Endothelial cell (in vitro differentiated cells): ENCODE data around the gene SPON1. TPM values are rescaled to one million over a fixed set of nuclear protein-coding genes. Genes with fewer than 3 reads are reported as not detected.

ENCODE experiments used
- DNase-seq: peaks from one replicate; pipeline ENCODE4 v3.0.0; 2021; ENCODE audit warnings: low spot score
- H3K27ac Mint-ChIP-seq: one replicate; pipeline ENCODE4 v1.8.0; 2021; ENCODE audit warnings: mixed read lengths, inconsistent platforms; ENCODE audit not compliant: unreplicated experiment
- H3K27me3 Mint-ChIP-seq: one replicate; pipeline ENCODE4 v1.8.0; 2021; ENCODE audit warnings: mild to moderate bottlenecking, moderate library complexity, mixed read lengths, inconsistent platforms; ENCODE audit not compliant: unreplicated experiment
- H3K36me3 Mint-ChIP-seq: one replicate; pipeline ENCODE4 v1.8.0; 2021; ENCODE audit warnings: mild to moderate bottlenecking, low read depth, mixed read lengths, inconsistent platforms; ENCODE audit not compliant: unreplicated experiment
- H3K4me1 Mint-ChIP-seq: one replicate; pipeline ENCODE4 v1.8.0; 2021; ENCODE audit warnings: mild to moderate bottlenecking, mixed read lengths, inconsistent platforms; ENCODE audit not compliant: unreplicated experiment
- H3K4me3 Mint-ChIP-seq: one replicate; pipeline ENCODE4 v1.8.0; 2021; ENCODE audit warnings: mild to moderate bottlenecking, mixed read lengths, inconsistent platforms; ENCODE audit not compliant: unreplicated experiment
- H3K9me3 Mint-ChIP-seq: one replicate; pipeline ENCODE4 v1.8.0; 2021; ENCODE audit warnings: mixed read lengths, inconsistent platforms; ENCODE audit not compliant: unreplicated experiment
- total RNA-seq: library from RNA; stranded (reverse); fragmentation: NEBNext Ultra II Directional; extraction: Animal tissue kit (Norgen Biotek cat#: 25700); gene quantifications from one replicate; pipeline ENCODE4 v1.2.1, GENCODE V29; 2021; ENCODE audit not compliant: unreplicated experiment
- TF ChIP-seq, protein P1 (sequence below): fragments of 200-600 bp; sonication (generic); IDR thresholded peaks from one replicate; pipeline ENCODE4 v1.5.0; 2021; ENCODE audit warnings: antibody characterized with exemption; ENCODE audit not compliant: unreplicated experiment

The SPON1 gene
- total RNA-seq, 1 donor from 2014 or later: 120 TPM

DNA sequence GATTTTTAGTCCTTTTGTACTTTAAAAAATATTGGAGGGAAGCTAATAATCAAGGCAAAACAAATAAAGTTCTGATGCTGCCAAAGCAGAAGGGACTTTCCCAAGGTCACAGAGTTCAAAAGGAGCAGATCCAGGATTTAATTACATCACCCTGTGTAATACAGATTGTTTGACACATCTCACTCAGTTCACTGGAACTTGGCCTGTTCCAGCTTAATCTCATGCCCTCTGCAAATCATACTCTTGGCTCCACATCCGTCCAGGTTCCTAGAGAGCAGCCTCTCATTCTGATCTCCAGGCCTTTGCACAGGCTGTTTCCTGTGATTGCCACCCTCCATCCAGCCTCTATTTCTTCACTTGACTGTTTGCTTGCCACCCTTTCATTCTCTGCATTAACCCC is 151.7 kb downstream of the SPON1 start:
- no peak overlapping the region for H3K4me3 Mint-ChIP-seq
- no peaks in the 10 kb centered on the region for H3K27me3 Mint-ChIP-seq
- H3K4me1 Mint-ChIP-seq: peaks cover 40% of the 10 kb centered on the region
- TF ChIP-seq, protein P1, sequence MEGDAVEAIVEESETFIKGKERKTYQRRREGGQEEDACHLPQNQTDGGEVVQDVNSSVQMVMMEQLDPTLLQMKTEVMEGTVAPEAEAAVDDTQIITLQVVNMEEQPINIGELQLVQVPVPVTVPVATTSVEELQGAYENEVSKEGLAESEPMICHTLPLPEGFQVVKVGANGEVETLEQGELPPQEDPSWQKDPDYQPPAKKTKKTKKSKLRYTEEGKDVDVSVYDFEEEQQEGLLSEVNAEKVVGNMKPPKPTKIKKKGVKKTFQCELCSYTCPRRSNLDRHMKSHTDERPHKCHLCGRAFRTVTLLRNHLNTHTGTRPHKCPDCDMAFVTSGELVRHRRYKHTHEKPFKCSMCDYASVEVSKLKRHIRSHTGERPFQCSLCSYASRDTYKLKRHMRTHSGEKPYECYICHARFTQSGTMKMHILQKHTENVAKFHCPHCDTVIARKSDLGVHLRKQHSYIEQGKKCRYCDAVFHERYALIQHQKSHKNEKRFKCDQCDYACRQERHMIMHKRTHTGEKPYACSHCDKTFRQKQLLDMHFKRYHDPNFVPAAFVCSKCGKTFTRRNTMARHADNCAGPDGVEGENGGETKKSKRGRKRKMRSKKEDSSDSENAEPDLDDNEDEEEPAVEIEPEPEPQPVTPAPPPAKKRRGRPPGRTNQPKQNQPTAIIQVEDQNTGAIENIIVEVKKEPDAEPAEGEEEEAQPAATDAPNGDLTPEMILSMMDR: no peak
- no peaks in the 10 kb centered on the region for H3K9me3 Mint-ChIP-seq
- DNase-seq: no peak
- H3K36me3 Mint-ChIP-seq: peaks cover 10% of the 10 kb centered on the region
- H3K27ac Mint-ChIP-seq: no peak overlapping the region

- Mint-ChIP-seq H3K9me3 (no peaks in the 10 kb centered on the region), H3K36me3 (peaks cover 10% of the 10 kb centered on the region), H3K4me3 (no peak overlapping the region), H3K27ac (no peak overlapping the region), H3K4me1 (peaks cover 38% of the 10 kb centered on the region), H3K27me3 (no peaks in the 10 kb centered on the region)
- no peak for DNase-seq
- TF ChIP-seq, protein P1: no peak
Observed at GRCh38 chr11:14114786-14115185, 152.3 kb downstream of the SPON1 start.

- Mint-ChIP-seq H3K9me3 (no peaks in the 10 kb centered on the region), H3K36me3 (peaks cover 14% of the 10 kb centered on the region), H3K4me3 (no peak overlapping the region), H3K27ac (no peak overlapping the region), H3K4me1 (peaks cover 46% of the 10 kb centered on the region), H3K27me3 (no peaks in the 10 kb centered on the region)
- TF ChIP-seq, protein P1: no peak
- no peak for DNase-seq
Observed at GRCh38 chr11:14117632-14118031, 155.1 kb downstream of the SPON1 start.

- Mint-ChIP-seq H3K27ac (no peak overlapping the region), H3K27me3 (no peaks in the 10 kb centered on the region), H3K4me1 (peaks cover 45% of the 10 kb centered on the region), H3K4me3 (no peak overlapping the region), H3K9me3 (no peaks in the 10 kb centered on the region), H3K36me3 (peaks cover 16% of the 10 kb centered on the region)
- DNase-seq: no peak
- TF ChIP-seq, protein P1: no peak
Observed at GRCh38 chr11:14118072-14118471, 155.5 kb downstream of the SPON1 start.

DNA sequence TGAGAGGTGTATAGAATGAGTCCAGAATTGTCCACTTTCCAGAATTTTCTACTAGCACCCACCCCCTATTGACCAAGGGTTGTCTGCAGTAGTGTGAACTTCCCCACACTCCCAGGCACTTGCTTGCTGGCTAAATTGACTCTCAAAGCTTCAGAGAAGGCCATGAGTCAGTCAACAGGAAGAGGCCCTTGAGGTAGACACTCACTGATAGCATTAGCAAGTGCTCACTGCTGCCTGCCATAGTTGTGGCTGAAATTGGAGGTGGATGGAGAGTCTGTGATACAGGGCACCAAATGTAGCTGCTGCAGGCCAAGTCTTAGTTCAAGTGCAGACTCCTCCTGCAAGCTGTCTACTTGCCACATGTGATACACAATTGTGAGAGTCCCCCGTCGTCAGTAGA is 156.8 kb downstream of the SPON1 start:
- peaks cover 2% of the 10 kb centered on the region for H3K27me3 Mint-ChIP-seq
- peaks cover 53% of the 10 kb centered on the region for H3K4me1 Mint-ChIP-seq
- no peak overlapping the region for H3K4me3 Mint-ChIP-seq
- TF ChIP-seq, protein P1: no peak
- H3K36me3 Mint-ChIP-seq: peaks cover 29% of the 10 kb centered on the region
- H3K27ac Mint-ChIP-seq: no peak overlapping the region
- no peaks in the 10 kb centered on the region for H3K9me3 Mint-ChIP-seq
- DNase-seq: no peak
